ENCODE data around the gene SSU72.
"Not testable (repeated sequence)": the region's sequence is repeated elsewhere in the genome, so short reads cannot be mapped to it uniquely, and the experiment has no call there.

Gene SSU72

DNA sequence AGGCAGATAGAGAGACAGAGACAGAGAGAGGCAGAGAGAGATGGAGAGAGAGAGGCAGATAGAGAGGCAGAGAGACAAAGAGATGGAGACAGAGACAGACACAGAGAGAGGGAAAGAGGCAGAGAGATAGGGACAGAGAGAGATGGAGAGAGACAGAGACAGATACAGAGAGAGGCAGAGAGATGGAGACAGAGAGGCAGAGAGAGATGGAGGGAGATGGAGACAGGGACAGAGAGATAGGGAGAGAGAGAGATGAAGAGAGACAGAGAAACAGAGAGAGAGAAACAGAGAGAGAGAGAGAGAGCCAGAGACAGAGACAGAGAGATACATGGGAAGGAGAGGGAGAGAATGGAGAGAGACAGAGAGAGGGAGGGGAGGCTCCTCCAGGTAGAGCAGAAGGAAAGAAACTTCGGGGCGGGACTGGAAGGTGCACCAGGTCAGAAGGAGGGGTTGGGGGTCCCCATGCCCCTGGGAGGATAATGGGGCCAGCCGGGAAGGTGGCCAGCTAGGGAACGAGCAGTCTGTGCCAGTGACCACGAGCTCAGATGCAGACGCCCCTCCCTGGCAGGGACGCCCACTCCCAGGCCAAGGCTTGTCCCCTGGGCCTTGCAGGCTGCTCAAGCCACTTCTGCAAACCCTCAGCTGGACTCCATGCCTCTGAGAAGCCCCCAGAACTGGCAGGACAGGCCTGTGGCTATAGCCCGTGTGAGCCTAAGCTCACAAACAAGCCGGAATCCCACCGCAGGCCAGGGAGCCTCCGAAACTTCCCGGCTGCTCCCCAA lies 22.0 kb upstream of the SSU72 start:
- DNase-seq (ENCODE audit: low read depth, low spot score) = no peak

DNA sequence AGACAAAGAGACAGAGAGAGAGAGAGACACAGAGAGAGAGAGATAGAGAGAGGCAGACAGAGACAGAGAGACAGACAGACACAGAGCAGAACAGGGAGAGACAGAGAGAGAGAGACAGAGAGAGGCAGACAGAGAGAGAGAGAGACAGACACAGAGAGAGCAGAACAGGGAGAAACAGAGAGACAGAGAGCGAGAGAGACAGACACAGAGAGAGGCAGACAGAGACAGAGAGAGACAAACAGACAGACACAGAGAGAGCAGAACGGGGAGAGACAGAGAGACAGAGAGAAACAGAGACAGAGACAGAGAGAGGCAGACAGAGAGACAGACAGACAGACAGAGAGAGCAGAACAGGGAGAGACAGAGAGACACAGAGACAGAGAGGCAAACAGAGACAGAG lies 20.7 kb upstream of the SSU72 start:
- DNase-seq (ENCODE audit: low read depth, low spot score) = not testable (repeated sequence)

DNA sequence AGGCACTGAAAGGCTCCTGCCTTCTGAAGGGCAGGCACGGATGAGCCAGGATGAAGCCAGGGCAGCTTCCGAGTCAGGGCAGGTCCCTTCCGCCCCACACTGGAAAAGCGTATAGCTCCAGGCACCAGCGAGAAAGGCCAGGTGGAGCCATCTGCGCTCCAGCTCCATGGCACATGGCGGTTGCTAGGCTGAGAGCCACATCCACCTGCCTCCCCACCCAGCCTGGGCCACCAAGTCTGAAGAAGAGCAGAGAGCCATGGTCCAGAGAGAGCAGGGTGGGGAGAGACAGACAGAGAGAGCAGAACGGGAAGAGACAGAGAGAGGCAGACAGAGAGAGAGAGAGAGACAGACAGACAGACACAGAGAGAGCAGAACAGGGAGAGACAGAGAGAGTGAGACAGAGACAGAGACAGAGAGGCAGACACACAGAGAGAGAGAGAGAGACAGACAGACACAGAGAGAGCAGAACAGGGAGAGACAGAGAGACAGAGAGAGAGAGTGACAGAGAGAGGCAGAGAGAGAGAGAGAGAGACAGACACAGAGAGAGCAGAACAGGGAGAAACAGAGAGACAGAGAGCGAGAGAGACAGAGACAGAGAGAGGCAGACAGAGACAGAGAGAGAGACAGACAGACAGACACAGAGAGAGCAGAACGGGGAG lies 20.1 kb upstream of the SSU72 start:
- no peak for DNase-seq (ENCODE audit: low read depth, low spot score)

DNA sequence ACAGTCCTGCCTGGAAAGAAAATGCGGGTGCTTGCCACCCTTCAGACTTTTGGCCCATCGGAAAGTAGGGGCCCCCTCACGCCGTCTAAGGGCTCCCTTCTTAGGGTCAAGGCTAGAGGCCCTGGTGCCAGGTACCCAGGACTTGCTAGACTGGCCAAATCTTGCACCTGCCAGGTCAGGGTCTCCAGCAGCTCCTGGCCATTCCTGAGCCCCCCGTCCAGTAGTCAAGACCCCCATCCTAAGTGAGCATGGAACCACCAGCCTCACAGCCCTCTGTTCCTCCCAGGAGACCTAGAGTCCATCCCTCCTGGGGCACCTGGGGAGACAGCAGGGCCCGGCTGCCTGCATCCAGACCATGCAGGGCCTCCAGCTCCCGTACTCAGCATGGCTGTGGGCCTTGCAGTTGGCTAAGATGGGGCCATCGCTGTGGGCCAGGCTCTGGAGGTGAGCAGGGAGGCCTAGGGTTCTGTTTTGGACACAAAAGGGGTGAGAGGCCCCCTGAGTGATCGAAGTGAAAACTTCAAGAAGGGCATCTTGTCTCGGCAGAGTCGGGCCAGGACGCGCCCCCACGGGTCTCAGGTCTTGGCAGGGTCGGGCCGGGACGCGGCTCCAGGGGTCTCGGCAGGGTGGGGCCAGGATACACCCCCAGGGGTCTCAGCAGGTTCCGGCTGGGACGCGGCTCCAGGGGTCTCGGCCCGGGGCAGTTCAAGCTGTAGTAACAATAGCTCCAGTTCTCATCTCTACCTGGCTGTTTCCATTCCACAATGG lies 19.4 kb upstream of the SSU72 start:
- DNase-seq (ENCODE audit: low read depth, low spot score) = no peak

DNA sequence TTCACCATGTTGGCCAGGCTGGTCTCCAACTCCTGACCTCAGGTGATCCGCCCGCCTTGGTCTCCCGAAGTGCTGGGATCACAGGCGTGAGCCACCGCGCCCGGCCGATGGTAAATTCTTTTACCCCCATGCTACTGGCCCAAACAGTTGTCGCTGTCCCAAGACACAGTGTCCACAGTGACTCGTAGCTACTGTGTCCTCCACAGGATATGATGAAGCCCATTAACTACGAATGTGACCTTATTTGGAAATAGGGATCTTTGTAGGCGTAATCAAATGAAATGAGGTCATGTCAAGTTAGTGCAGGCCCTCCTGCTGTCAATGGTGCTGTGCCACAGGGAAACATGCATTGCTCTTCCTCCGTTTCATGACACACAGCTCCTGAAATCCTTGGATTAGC lies 16.8 kb upstream of the SSU72 start:
- no peak for DNase-seq (ENCODE audit: low read depth, low spot score)

DNA sequence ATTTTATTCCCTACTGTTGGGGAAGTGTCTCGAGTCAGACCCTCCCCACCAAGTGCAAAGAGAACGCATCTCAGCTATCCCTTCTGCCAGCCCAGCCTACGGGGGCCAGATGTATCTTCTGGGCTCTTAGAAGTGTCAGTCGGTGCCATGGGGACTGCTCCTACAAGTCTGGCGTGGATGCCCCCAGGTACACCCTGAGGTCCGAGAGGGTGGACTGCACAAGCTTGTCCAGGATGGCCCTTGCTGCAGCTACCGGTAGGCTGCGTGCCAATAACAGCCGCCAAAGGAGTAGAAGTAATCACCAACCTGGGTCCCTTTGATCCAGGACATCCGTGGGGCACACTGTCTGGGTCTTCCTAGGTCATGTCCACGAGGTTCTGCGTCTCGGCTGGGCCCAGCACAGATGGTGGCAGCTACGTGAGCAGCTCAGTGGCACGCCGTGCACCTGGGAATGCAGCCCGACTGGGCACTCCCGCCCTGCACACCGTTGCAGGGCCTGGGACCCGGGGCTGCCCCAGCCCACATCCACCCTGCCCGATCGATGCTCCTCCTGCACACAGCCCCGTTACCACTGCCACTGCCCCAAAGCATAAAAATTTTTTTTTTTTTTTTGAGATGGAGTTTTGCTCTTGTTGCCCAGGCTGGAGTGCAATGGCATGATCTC lies 8.8 kb upstream of the SSU72 start:
- no peak for DNase-seq (ENCODE audit: low read depth, low spot score)

DNA sequence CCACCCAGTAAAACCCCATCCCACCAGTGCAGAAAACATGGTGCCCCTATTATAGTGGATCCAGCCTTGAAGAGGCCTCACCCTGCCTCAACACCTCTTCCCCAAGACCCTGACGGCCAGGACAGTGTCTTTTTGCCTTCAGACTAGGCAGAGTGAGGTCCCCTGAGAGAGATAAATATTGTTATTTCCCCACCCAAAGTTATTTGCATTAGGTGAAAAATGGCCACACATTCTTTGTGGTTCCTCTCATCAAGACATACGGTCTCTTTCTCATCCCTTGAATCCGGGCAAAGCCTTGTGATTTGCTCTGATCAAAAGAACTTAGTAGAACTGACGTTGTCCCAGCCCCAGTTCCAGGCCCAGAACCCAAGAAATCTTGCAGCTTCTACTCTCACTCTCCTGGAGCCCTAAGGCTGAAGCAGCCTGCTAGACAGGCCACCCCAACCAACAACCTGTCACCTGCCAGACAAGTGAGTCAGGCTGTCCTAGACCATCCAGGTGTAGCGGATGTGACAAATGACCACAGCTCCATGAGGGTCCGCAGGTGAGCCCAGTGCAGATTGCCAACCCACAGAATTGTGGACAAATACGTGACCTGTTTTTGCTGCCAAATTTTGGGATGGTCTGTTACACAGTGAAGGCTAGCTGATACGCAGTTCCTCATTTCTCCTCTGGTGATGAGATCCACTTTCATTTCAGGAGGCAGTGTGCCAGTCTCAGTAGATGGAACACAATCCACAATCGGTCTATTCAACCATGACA lies 8.1 kb upstream of the SSU72 start:
- no peak for DNase-seq (ENCODE audit: low read depth, low spot score)

DNA sequence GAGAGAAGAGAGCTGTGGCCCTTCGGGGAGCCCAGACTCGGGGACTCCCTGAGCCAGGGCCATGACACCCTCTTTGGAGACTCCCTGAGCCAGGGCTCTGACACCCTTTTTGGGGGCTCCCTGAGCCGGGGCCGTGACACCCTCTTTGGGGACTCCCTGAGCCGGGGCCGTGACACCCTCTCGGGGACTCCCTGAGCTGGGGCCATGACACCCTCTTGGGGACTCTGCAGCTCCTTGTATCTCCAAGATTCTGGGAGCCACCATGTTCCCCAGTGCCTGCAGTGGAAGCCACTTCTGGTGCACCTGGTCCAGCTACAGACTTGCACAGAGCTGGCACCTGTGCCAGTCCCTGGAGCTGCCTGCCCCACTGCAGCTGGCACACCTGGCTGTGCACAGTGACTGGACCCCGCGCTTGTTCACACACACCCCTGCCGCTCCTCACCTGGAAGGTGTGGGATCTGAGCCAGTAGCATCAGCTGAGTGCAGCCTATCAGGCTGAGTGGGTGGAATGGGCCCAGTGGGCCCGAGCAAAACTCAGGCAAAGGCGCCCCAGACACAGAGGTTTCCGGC lies 3.8 kb upstream of the SSU72 start:
- DNase-seq (ENCODE audit: low read depth, low spot score) = no peak

DNA sequence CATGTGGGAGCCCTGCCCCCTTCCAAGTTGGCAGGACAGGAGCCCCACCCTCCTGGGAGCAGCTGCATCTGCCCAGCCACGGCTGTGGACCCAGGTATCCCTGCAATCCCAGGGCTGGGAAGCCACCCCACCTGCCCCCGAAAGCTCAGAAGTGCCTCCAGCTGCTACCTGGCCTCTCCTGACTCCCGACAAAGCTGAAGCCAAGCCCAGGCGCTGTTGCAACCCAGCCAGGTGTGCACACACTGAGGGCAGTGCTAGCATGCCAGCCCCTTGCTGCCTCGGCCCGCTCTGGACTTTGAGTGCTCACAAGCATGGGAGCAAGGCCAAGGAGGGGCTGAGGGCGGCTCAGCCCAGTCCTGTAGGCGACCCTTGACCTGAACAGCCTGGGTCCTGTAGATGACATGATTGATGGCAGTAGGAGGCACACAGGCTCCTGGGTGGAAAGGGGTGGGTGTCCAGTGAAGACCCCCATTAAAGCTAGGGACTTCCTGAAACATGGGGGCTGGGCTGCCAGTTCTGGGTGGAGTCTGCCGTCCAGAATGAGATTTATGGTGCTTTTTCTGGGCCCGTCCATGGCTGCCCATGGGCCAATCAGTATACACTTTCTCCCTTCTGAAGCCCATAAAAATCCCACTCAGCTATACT lies 2.8 kb upstream of the SSU72 start:
- DNase-seq (ENCODE audit: low read depth, low spot score) = no peak

DNA sequence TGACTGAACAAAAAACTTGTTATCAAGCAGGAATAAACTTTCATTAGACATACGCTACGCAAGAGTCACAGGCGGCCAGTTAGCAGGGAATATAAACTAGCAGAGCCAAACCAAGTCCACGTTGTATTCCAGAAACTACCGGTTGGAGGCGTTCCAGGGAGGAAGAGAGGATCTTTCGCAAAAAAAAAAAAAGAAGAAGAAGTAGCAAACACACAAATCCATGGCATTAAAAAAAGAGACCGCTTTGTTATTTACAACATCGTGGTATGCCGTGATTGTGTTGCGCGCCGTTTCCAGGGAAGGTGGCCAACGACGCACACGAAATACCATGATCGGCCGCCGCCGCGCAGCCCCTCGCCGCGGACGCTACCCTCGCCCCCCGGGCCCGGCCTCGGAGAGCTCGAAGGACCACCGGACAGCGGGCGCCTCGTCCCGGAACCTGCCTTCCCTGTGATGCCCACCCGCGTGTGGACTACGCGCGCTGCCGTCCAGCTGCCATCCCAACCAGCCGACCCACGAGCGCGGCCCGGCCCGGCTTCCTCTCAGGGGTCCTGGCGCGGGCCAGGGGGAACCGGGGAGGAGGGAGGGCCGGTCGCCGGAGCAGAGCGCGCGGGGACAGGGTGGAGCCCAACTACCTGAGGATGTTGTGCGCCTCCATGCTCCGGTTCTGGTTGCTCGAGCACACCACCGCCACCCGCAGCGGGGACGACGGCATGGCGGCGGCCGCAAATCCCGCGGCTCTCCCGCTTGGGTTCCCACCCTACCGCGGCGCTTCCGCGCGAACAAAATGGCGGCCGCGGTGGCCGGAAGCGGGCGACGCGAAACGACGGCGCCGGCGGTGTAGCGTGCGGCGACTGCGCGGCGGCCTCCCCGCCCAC lies 581 bp downstream of the SSU72 start:
- no peak for DNase-seq (ENCODE audit: low read depth, low spot score)

DNA sequence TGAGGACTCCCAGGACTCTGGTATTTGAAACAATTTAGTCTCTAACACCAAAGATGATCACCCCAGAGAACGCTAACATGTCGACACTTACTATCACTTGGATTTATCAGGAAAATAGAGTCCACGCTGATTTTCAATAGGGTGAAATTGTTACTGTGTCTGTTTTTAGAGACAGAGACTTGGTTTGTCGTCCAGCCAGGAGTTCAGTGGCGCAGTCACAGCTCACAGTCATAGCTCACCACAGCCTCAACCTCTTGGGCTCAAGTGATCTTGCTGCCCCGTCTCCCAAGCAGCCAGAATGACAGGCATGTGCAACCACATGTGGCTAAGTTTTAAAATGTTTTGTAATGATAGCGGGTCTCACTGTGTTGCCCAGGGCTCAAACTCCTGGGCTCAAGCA lies 5.3 kb downstream of the SSU72 start:
- no peak for DNase-seq (ENCODE audit: low read depth, low spot score)

DNA sequence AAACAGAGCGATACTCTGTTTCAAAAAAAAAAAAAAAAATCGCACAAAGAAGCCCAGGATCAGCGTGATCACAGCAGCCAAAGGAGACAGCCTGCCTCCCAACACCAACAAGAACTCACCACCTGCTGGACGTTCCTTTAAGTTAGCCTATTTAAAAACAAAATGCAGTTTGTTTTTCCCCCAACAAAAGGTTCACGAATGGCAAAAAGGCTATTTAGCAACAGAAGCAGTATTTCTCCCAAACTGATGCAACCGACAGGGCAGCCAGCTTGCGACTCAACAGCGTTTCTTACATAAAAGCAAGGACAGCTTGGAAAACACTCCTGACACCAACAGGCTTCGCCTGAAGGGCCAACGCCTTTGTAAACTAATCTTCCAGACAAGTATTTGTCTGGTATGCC lies 6.8 kb downstream of the SSU72 start:
- DNase-seq (ENCODE audit: low read depth, low spot score) = no peak

DNA sequence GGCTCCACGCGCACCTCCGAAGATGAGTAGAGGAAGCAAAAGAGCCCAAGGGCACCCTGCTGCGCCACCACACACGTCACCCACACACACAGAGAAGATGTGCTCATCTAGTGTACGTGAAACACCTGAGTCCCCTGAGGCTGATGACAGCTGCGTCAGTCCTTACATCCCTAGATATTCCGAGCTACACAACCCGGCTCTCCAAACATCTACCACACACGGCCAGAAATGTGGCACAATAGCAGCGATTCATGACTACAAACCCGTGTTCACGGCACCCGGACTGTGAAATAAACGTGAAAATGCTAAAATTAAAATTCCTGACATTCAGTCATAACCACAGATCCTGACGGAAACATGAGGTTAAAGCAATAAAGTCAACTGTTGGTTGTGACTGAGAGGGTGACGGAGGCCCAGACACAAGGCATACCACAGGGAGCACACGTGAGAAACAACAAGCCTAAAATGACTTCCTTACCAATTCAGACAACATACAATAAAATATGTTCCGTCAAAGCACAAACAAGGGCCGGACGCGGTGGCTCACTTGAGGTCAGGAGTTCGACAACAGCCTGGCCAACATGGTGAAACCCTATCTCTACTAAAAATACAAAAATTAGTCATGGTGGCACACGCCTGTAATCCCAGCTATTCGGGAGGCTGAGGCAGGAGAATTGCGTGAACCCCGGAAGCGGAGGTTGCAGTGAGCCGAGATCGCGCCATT lies 7.3 kb downstream of the SSU72 start:
- DNase-seq (ENCODE audit: low read depth, low spot score) = no peak

DNA sequence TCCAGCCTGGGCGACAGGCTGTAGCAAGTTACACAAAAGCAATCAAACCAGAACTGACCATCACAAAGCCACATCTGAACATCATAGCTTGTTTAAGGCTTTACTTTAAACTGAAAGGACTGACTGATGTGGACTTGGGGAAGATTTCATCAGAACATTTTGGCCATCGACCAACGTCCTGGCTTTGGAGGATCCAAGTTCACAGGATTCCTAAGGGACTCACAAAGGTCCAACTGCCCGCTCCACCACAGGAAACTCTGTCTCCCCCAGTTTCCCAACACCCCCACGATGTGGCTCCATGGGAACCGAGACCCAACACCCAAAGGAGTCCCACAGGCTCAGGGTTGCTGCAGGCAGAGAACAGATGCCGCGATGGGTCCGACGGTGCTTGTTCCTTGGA lies 9.3 kb downstream of the SSU72 start:
- no peak for DNase-seq (ENCODE audit: low read depth, low spot score)

DNA sequence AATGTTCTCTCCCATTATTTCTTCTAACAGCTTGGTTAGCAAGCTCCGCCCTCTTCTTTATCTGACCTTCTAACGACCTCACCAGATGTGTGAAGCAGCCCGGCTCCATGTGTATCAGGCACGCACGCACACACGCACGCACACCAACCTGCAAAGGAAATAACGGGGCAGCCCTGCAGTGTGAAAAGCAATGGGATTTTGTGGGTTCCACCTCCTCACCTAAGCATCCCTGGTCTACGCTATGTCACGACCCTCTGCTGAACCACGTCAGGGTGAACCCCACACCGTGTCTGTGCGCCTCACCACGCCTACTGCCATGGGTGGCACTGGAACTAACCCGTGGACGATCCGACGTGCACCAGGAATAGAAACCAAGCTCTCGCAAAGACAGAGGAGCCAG lies 10.4 kb downstream of the SSU72 start:
- no peak for DNase-seq (ENCODE audit: low read depth, low spot score)

DNA sequence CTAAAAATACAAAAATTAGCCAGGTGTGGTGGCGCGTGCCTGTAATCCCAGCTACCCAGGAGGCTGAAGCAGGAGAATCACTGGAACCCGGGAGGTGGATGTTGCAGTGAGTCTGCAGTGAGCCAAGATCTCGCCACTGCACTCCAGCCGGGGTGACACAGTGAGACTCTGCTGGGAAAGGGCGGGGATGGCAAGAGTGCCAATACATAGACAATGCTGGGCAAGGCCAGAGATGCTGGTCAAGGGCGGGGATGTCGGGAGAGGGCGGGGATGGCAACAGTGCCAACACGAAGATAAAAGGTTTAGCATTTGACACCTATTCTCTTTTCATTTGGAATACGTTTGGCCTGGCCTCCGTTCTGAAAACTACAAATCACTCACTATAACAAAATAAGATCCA lies 11.0 kb downstream of the SSU72 start:
- no peak for DNase-seq (ENCODE audit: low read depth, low spot score)

DNA sequence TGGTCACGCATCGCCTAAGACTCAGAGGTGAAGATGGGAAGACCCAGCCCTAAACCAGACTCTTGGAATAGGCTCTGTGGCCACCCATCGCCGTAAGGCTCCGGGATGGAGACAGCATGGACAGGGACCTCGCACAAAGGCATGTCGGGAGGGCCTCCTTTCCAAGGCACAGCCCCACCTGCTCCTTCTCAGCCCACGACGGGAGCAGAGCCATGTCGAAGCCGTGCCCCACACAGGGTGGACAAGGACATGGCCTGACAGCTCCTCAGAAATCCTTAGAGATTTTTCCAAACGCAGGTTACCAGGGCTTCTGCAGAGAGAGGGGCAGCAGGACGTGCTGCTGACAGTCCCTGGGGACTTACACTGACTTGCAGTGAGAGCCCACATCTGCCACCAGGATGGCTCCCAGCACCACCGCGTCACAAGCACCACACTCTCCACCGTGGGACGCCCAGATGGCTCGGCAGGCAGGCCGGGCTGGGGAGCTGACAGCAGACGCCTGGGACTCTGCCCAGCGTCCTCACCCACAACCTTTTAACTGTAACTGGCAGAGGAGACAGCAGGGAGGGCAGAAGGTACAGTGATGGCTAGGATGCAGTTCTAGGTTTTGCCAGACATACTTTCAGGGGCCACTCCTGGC lies 12.0 kb downstream of the SSU72 start:
- no peak for DNase-seq (ENCODE audit: low read depth, low spot score)

DNA sequence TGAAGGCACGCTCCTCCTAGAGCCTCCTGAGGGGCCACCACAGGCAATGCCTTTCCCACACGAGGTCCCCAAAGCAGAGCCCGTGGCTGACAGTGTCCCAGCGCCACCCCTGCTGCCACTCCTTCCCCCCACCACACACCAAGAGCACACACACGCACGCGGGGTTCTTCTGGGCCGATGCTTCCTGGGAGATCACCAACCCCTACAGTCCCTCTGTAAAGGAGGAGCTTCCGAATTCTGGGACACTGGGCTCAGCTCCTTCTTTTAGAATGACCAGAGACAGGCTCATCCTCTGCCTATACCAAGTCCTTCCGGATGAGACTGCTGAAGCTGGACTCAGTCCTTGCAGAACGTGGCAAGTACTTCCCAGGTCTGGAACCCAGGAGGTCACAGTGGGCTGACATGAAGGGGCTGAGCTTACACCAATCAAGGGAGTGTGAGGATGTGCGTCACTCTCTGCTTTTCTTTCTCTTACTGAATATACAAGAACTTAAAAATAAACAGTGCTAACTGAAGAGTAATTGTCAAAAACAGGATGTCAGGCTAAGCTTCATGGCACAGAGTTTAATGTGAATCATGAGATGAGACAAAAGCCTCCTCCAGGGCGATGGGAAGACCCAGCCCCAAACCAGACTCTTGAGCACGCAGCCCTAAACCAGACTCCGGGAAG lies 12.7 kb downstream of the SSU72 start:
- DNase-seq (ENCODE audit: low read depth, low spot score) = no peak

Data from smooth muscle cell of the brain vasculature (primary cell).